Testis (tissue), 3 donors: ENCODE data around the gene ARID5A. TPM values are rescaled to one million over a fixed set of nuclear protein-coding genes. Genes with fewer than 3 reads are reported as not detected.

Experiments used
- DNase-seq: peaks from one replicate; pipeline ENCODE4 v3.0.0-alpha.2; 2019
- H3K27ac ChIP-seq, 2 donors: fragments of 200-600 bp; sonication (generic); one replicate each; pipeline ENCODE4 v1.5.1; 2019
- H3K27me3 ChIP-seq: fragments of 200-600 bp; sonication (generic); one replicate; pipeline ENCODE4 v1.5.1; 2019
- H3K36me3 ChIP-seq: fragments of 200-600 bp; sonication (generic); one replicate; pipeline ENCODE4 v1.5.1; 2017; ENCODE audit warnings: low read depth; ENCODE audit errors: missing control alignments
- H3K4me1 ChIP-seq: fragments of 200-600 bp; sonication (generic); one replicate; pipeline ENCODE4 v1.5.1; 2019
- H3K4me3 ChIP-seq, 2 donors: fragments of 200-600 bp; sonication (generic); one replicate each; pipeline ENCODE4 v1.5.1; 2017 to 2019
- H3K9me3 ChIP-seq: fragments of 200-600 bp; sonication (generic); one replicate; pipeline ENCODE4 v1.5.1; 2017
- POLR2A ChIP-seq: fragments of 450-650 bp; IDR thresholded peaks from one replicate; pipeline ENCODE4 v1.6.1; 2017; ENCODE audit warnings: antibody characterized with exemption, mild to moderate bottlenecking, moderate library complexity
- WGBS, 2 donors: methylation state at CpG; one replicate each; pipeline ENCODE4 v1.1.5; 2018; 5-methylcytosine and 5-hydroxymethylcytosine counted together
- intact Hi-C: fragments of 100-400 bp; cut with DNase I; formaldehyde crosslinking; loops from one replicate; pipeline ENCODE4 v1.15.1; 2023; ENCODE audit warnings: low total_unique reads
- polyA plus RNA-seq: library from polyadenylated mRNA; stranded (reverse); fragments of 350-450 nt; fragmentation: Illumina TruSeq; extraction: RNeasy Lipid Tissue Mini Kit (QIAGEN cat#74804); gene quantifications from one replicate; pipeline ENCODE4 v1.2.3, GENCODE V29; 2014; ENCODE audit warnings: low read depth, low replicate concordance; ENCODE audit not compliant: insufficient read depth
- total RNA-seq, 2 donors: library from RNA; depleted of rRNA; stranded (reverse); fragments of >200 nt; gene quantifications; one replicate each; pipeline ENCODE4 v1.2.3, GENCODE V29; 2016
- TF ChIP-seq, protein P1 (sequence below), 3 experiments: fragments of 450-650 bp in 2 of 3; fragments of 200-600 bp in 1 of 3; sonication (generic) in 1 of 3; IDR thresholded peaks; one replicate each; pipeline ENCODE4 v1.5.1; 2016 to 2019; ENCODE audit warnings: antibody characterized with exemption in 3 of 3, mild to moderate bottlenecking in 2 of 3, moderate library complexity in 1 of 3

The ARID5A gene
- total and polyA plus RNA-seq, 3 donors from 2014 or later = 20.1 to 33.7 (median 31.7) TPM

DNA sequence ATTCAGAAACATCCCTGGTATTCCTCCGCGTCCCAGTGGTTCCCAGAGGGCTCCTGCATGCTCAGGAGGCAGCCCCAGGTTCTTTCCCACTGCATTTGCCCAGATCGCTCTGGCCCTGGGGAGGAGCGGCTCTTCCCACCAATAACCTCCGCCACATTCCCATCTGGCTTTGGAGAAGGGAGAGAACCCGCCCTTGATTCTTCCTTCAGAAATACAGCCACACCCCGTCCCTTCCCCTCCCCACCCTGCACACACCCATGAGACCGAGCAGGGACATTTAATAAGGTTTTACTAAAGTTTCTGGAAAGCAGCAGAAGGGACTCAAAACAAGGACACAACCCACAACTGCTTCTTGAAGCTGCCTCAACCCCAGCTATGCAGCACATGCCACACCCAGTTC lies 21.9 kb downstream of the ARID5A start:
- no peak for TF ChIP-seq POLR2A
- TF ChIP-seq, protein P1, sequence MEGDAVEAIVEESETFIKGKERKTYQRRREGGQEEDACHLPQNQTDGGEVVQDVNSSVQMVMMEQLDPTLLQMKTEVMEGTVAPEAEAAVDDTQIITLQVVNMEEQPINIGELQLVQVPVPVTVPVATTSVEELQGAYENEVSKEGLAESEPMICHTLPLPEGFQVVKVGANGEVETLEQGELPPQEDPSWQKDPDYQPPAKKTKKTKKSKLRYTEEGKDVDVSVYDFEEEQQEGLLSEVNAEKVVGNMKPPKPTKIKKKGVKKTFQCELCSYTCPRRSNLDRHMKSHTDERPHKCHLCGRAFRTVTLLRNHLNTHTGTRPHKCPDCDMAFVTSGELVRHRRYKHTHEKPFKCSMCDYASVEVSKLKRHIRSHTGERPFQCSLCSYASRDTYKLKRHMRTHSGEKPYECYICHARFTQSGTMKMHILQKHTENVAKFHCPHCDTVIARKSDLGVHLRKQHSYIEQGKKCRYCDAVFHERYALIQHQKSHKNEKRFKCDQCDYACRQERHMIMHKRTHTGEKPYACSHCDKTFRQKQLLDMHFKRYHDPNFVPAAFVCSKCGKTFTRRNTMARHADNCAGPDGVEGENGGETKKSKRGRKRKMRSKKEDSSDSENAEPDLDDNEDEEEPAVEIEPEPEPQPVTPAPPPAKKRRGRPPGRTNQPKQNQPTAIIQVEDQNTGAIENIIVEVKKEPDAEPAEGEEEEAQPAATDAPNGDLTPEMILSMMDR (IDR thresholded peaks at IDR 0.05) = no peak
- no peak overlapping the region for H3K4me3 ChIP-seq
- no peaks in the 10 kb centered on the region for H3K9me3 ChIP-seq
- H3K27ac ChIP-seq = no peak overlapping the region
- intact Hi-C loops = no loop called here
- no peak for DNase-seq
- no peaks in the 10 kb centered on the region for H3K27me3 ChIP-seq
- no peaks in the 10 kb centered on the region for H3K36me3 ChIP-seq
- H3K4me1 ChIP-seq = peaks cover 8% of the 10 kb centered on the region
- 94% methylated on average over 8 of the region's 8 CpGs for WGBS, 2 donors

GRCh38 chr2:96564026-96564425 lies 27.5 kb downstream of the ARID5A start:
- WGBS, 2 donors = 84 to 100% methylated on average over 4 of the region's 4 CpGs
- Histone ChIP-seq H3K4me1 (no peaks in the 10 kb centered on the region), H3K4me3 (no peak overlapping the region), H3K27me3 (no peaks in the 10 kb centered on the region), H3K27ac (no peak overlapping the region), H3K9me3 (no peaks in the 10 kb centered on the region), H3K36me3 (no peaks in the 10 kb centered on the region)
- TF ChIP-seq, protein P1 (IDR thresholded peaks at IDR 0.05) = no peak
- no peak for TF ChIP-seq POLR2A
- DNase-seq = no peak
- intact Hi-C loops = no loop called here

GRCh38 chr2:96564563-96564962 lies 28.0 kb downstream of the ARID5A start:
- H3K27ac ChIP-seq = no peak overlapping the region
- TF ChIP-seq POLR2A = no peak
- 75 to 78% methylated on average over 3 of the region's 3 CpGs for WGBS, 2 donors
- H3K4me1 ChIP-seq = no peaks in the 10 kb centered on the region
- H3K36me3 ChIP-seq = no peaks in the 10 kb centered on the region
- intact Hi-C loops = no loop called here
- H3K27me3 ChIP-seq = no peaks in the 10 kb centered on the region
- DNase-seq = no peak
- H3K9me3 ChIP-seq = no peaks in the 10 kb centered on the region
- no peak overlapping the region for H3K4me3 ChIP-seq

DNA sequence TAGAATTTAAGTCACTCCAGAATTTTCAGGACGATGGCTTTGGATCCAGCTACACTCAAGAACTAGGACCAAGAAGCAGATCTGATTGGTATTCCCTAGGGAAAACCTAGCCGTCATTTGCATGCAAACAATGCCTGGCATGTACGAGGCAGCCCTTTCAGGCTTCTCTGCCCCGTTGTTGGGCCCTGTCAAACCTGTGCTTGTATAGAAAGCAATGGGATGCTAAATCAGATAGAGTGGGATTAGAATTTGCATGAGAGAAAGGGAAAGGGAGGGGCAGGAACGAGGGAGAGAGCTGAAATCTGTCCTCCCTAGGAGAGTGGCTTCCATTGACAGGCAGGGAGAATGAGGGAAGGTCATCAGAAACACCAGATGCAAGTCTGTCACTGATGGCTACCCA lies 28.6 kb downstream of the ARID5A start:
- intact Hi-C loops = no loop called here
- no peak overlapping the region for H3K27ac ChIP-seq
- H3K4me3 ChIP-seq = no peak overlapping the region
- no peaks in the 10 kb centered on the region for H3K36me3 ChIP-seq
- no peaks in the 10 kb centered on the region for H3K27me3 ChIP-seq
- TF ChIP-seq POLR2A = no peak
- TF ChIP-seq, protein P1 (IDR thresholded peaks at IDR 0.05) = no peak
- no peaks in the 10 kb centered on the region for H3K9me3 ChIP-seq
- no peak for DNase-seq
- no peaks in the 10 kb centered on the region for H3K4me1 ChIP-seq
- WGBS, 2 donors = 71 to 76% methylated on average over 5 of the region's 5 CpGs

DNA sequence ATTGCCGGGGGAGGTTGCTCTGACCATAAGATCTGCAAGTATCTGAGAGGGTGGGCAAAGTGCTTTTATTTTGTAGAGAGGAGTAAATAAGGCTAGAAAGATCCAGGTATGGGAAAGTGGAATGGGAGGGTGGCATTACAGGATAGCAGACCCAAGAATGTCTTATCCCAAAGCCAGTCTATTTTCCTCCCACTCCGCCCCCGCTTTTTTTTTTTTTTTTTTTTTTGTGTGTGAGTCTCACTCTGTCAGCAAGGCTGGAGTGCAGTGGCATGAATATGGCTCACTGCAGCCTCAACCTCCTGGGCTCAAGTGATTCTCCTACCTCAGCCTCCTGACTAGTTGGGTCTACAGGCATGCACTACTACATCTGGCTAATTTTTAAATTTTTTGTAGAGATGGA lies 31.5 kb downstream of the ARID5A start:
- TF ChIP-seq, protein P1 (IDR thresholded peaks at IDR 0.05) = no peak
- TF ChIP-seq POLR2A = no peak
- intact Hi-C loops = no loop called here
- 81 to 86% methylated on average over 3 of the region's 3 CpGs for WGBS, 2 donors
- no peak overlapping the region for H3K27ac ChIP-seq
- no peaks in the 10 kb centered on the region for H3K27me3 ChIP-seq
- H3K4me1 ChIP-seq = no peaks in the 10 kb centered on the region
- no peaks in the 10 kb centered on the region for H3K9me3 ChIP-seq
- H3K36me3 ChIP-seq = no peaks in the 10 kb centered on the region
- no peak for DNase-seq
- H3K4me3 ChIP-seq = no peak overlapping the region
